Parathyroid adenoma (tissue), 2 donors: ENCODE data around the gene DCLRE1B.

Experiments
- H2AFZ ChIP-seq: fragments of 300-600 bp; sonication (generic); one replicate; pipeline ENCODE4 v1.7.0; 2017; ENCODE audit warnings: antibody characterized with exemption, mild to moderate bottlenecking
- H3K27ac ChIP-seq: fragments of 300-600 bp; sonication (generic); one replicate; pipeline ENCODE4 v1.7.0; 2017
- H3K27me3 ChIP-seq: fragments of 300-600 bp; sonication (generic); one replicate; pipeline ENCODE4 v1.7.0; 2017; ENCODE audit warnings: low read length; ENCODE audit not compliant: control insufficient read depth, insufficient read depth
- H3K36me3 ChIP-seq: fragments of 300-600 bp; sonication (generic); one replicate; pipeline ENCODE4 v1.7.0; 2017; ENCODE audit warnings: low read length; ENCODE audit not compliant: control insufficient read depth, insufficient read depth
- H3K4me1 ChIP-seq: fragments of 300-600 bp; sonication (generic); one replicate; pipeline ENCODE4 v1.7.0; 2017; ENCODE audit warnings: control low read depth
- H3K4me2 ChIP-seq: fragments of 300-600 bp; sonication (generic); one replicate; pipeline ENCODE4 v1.7.0; 2017; ENCODE audit warnings: low read length
- H3K4me3 ChIP-seq: fragments of 300-600 bp; sonication (generic); one replicate; pipeline ENCODE4 v1.7.0; 2017; ENCODE audit warnings: low read depth, low read length
- H3K79me2 ChIP-seq: fragments of 300-600 bp; sonication (generic); one replicate; pipeline ENCODE4 v1.7.0; 2017; ENCODE audit warnings: control low read depth
- H3K9ac ChIP-seq: fragments of 300-600 bp; sonication (generic); one replicate; pipeline ENCODE4 v1.7.0; 2017; ENCODE audit warnings: mild to moderate bottlenecking
- H3K9me3 ChIP-seq: fragments of 300-600 bp; sonication (generic); one replicate; pipeline ENCODE4 v1.7.0; 2017; ENCODE audit warnings: low read length; ENCODE audit not compliant: control insufficient read depth
- CTCF ChIP-seq: fragments of 300-600 bp; sonication (generic); IDR thresholded peaks from one replicate; pipeline ENCODE4 v1.7.0; 2017; ENCODE audit warnings: antibody characterized with exemption, mild to moderate bottlenecking
- donor health status: primary hyperparathyroidism.

Gene DCLRE1B

GRCh38 chr1:113901191-113901590 is 3.9 kb upstream of the DCLRE1B start:
- no peaks in the 10 kb centered on the region for H3K4me1 ChIP-seq
- no peak overlapping the region for H3K9ac ChIP-seq
- no peak for TF ChIP-seq CTCF
- no peak overlapping the region for H3K4me3 ChIP-seq
- no peak overlapping the region for H3K4me2 ChIP-seq
- no peak overlapping the region for H2AFZ ChIP-seq
- no peaks in the 10 kb centered on the region for H3K9me3 ChIP-seq
- H3K27me3 ChIP-seq, result no peaks in the 10 kb centered on the region
- H3K27ac ChIP-seq, result no peak overlapping the region
- H3K79me2 ChIP-seq, result no peaks in the 10 kb centered on the region
- H3K36me3 ChIP-seq, result no peaks in the 10 kb centered on the region

- TF ChIP-seq CTCF, result no peak
- peak overlapping the region; percentile 76 for H3K4me3 ChIP-seq
- no peaks in the 10 kb centered on the region for H3K9me3 ChIP-seq
- no peaks in the 10 kb centered on the region for H3K4me1 ChIP-seq
- peak overlapping the region; percentile 89 for H2AFZ ChIP-seq
- no peaks in the 10 kb centered on the region for H3K79me2 ChIP-seq
- H3K9ac ChIP-seq, result no peak overlapping the region
- H3K27ac ChIP-seq, result no peak overlapping the region
- no peaks in the 10 kb centered on the region for H3K36me3 ChIP-seq
- H3K4me2 ChIP-seq, result peak overlapping the region; percentile 87
- H3K27me3 ChIP-seq, result no peaks in the 10 kb centered on the region
Observed at GRCh38 chr1:113903501-113904292, 1.4 kb upstream of the DCLRE1B start.

- Histone ChIP-seq H2AFZ (peak overlapping the region; percentile 89), H3K36me3 (no peaks in the 10 kb centered on the region), H3K4me3 (peak overlapping the region; percentile 76), H3K4me1 (no peaks in the 10 kb centered on the region), H3K4me2 (peak overlapping the region; percentile 87), H3K27ac (peak overlapping the region; percentile 78), H3K27me3 (no peaks in the 10 kb centered on the region), H3K9ac (no peak overlapping the region), H3K79me2 (no peaks in the 10 kb centered on the region), H3K9me3 (no peaks in the 10 kb centered on the region)
- no peak for TF ChIP-seq CTCF
Observed at GRCh38 chr1:113904293-113904673, 843 bp upstream of the DCLRE1B start.

GRCh38 chr1:113905435-113905861 is 322 bp downstream of the DCLRE1B start:
- Histone ChIP-seq H3K4me3 (peak overlapping the region; percentile 76), H3K27ac (peak overlapping the region; percentile 78), H2AFZ (peak overlapping the region; percentile 89), H3K9ac (no peak overlapping the region), H3K36me3 (no peaks in the 10 kb centered on the region), H3K4me1 (no peaks in the 10 kb centered on the region), H3K79me2 (no peaks in the 10 kb centered on the region), H3K9me3 (no peaks in the 10 kb centered on the region), H3K4me2 (peak overlapping the region; percentile 87), H3K27me3 (no peaks in the 10 kb centered on the region)
- no peak for TF ChIP-seq CTCF
